ENCODE results near the gene BIRC6. TPM values are rescaled to one million over a fixed set of nuclear protein-coding genes. Genes with fewer than 3 reads are reported as not detected.
A peak's percentile ranks its signal among the peaks of the same experiment; 100 is the strongest.
"Not testable (repeated sequence)": the region's sequence is repeated elsewhere in the genome, so short reads cannot be mapped to it uniquely, and the experiment has no call there.

BIRC6 gene
- total RNA-seq, 2 donors from 2014 or later, result 95.9 to 108 TPM

DNA sequence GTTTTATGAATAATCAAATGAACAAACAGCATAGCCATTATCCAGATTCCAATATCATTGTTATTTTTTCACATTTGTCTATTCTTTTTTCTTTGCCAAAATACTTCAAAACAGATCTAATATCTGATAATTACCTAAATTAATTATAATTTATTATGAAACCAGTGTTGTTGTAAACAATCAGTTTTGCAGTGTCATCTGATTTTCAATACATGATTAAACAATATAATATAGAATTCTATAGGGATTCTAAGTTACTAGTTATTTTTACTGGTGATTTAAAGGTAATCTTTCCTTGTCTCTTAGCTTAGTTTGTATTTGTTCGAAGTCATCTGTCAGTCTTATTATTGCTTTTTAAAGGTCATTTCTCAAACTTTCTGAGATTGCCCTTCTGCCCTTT is 101.0 kb downstream of the BIRC6 start:
- no peak for ATAC-seq
- no peak overlapping the region for H3K27ac Mint-ChIP-seq
- no peaks in the 10 kb centered on the region for H3K9me3 Mint-ChIP-seq
- DNase-seq (ENCODE audit: low spot score in 2 of 2), result no peak
- H3K36me3 Mint-ChIP-seq, result peaks cover 5 to 8% of the 10 kb centered on the region in 2 donors

DNA sequence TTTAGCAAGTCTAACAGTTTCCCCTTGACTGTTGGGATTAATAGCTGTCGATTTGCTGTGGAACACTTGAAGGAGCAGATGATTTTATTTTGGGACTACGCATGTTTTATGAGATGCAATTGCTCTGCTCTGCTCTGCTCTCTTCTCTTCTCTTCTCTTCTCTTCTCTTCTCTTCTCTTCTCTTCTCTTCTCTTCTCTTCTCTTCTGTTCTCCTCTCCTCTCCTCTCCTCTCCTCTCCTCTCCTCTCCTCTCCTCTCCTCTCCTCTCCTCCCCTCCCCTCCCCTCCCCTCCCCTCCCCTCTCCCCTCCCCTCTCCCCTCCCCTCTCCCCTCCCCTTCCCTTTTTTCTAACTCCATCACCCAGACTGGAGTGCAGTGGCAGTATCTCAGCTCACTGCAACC is 104.0 kb downstream of the BIRC6 start:
- DNase-seq (ENCODE audit: low spot score in 2 of 2); ATAC-seq; H3K36me3 Mint-ChIP-seq; H3K9me3 Mint-ChIP-seq: not testable (repeated sequence)
- peak overlapping the region in 1 of 2 donors; percentile 15 for H3K27ac Mint-ChIP-seq

DNA sequence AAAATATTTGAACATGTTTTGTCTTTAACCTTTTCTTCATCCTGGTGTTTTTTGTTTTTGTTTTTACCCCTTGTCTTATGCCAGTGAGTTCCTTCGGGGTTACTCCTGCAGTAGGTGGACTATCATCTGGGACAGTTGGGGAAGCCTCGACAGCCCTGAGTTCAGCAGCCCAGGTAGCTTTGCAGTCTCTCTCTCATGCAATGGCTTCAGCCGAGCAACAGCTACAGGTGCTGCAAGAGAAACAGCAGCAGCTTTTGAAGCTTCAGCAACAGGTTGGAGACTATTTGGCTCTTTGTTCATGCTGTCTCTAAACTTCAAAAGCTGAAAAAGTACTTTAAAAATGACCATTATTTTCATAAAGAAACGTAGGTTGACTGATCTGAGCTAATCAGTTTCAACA is 106.3 kb downstream of the BIRC6 start:
- H3K27ac Mint-ChIP-seq, result no peak overlapping the region
- H3K36me3 Mint-ChIP-seq, result peaks cover 5 to 8% of the 10 kb centered on the region in 2 donors
- ATAC-seq (no peak), DNase-seq (ENCODE audit: low spot score in 2 of 2) (no peak)
- no peaks in the 10 kb centered on the region for H3K9me3 Mint-ChIP-seq

DNA sequence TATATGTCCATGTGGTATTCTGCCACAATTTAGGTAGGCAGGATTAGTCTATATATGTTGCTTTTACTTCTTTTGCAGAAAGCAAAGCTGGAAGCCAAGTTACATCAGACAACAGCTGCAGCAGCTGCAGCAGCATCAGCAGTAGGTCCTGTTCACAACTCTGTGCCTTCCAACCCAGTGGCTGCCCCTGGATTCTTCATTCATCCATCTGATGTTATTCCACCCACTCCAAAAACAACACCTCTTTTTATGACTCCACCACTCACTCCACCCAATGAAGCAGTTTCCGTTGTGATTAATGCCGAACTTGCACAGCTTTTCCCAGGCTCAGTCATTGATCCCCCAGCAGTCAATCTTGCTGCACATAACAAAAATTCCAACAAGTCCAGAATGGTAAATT is 107.6 kb downstream of the BIRC6 start:
- Mint-ChIP-seq H3K27ac (no peak overlapping the region), H3K36me3 (peaks cover 5 to 8% of the 10 kb centered on the region in 2 donors), H3K9me3 (no peaks in the 10 kb centered on the region)
- no peak for DNase-seq (ENCODE audit: low spot score in 2 of 2)
- no peak for ATAC-seq

DNA sequence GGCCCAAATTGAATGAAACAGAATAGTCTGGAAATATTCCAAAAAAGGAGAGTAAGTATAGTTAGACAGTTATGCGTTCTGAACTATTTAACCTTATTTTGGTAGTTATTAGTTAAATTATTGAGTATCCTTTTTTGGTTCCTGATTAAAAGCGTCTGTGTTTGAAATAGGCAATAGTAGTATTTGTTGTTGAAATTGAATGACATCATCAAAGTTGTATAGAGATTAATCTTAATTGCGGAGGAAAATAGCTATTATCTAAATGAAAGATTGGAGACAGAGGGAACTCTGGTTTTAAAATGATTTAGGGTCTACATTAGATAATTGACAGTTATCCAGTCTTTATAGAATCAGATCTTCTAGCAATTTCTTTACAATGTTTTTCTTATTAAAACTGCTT is 115.8 kb downstream of the BIRC6 start:
- ATAC-seq, result no peak
- Mint-ChIP-seq H3K9me3 (no peaks in the 10 kb centered on the region), H3K36me3 (peaks cover 0 to 4% of the 10 kb centered on the region in 2 donors), H3K27ac (peak overlapping the region in 1 of 2 donors; percentile 10)
- DNase-seq (ENCODE audit: low spot score in 2 of 2), result no peak

DNA sequence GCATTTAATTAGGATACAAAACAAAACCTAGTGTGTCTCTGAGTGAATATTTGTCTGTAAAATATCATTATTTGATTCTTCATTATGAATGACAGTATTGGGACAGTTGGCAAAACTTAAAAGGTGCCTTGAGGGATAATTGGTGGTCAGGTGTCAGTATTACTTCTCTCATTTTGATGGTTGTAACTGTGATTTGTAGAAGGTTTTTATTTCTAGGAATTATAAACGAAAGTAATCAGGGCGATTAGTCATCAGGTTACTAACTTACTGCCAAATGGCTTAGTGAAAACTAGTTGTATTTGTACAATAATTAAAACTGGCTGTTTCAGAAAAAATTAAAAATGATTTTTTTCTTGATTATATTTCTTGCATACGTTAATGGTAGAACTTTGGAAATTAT is 117.6 kb downstream of the BIRC6 start:
- Mint-ChIP-seq H3K9me3 (no peaks in the 10 kb centered on the region), H3K27ac (peak overlapping the region in 1 of 2 donors; percentile 4), H3K36me3 (peaks cover 0 to 4% of the 10 kb centered on the region in 2 donors)
- ATAC-seq, result peak in 1 of 2 donors; percentile 30
- DNase-seq (ENCODE audit: low spot score in 2 of 2), result no peak

DNA sequence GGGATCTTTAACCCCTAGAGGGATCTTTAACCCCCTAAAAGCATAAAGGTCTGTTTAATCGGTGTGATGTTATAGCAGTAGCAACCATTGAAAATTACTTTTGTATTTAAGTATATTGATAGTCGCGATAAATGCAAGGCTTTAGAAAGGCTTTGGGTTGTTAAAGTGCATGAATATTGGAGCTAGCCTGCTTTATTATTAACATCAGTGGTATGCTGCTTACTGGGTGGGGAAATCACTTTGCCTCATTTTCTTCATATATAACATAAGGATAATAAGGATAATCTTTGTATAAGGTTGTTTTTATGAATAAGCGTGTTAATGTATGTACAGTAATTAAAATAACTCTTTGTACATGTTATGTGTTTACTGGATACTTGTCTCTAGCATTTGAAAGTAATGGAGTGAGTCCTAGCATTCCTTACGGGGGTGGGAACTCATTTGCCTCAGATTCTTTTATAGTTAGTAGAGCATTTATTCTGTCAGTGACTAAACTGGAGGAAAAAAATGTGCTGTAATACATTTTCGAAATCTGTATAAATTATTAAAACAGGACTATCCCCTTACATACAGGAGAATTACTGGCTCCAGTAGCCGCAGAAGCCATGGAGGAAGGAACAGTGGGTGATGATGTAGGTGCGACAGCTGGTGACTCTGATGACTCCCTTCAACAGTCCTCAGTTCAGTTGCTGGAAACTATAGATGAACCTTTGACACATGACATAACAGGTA is 122.2 kb downstream of the BIRC6 start:
- Mint-ChIP-seq H3K9me3 (no peaks in the 10 kb centered on the region), H3K36me3 (no peaks in the 10 kb centered on the region), H3K27ac (no peak overlapping the region)
- ATAC-seq, result no peak
- DNase-seq (ENCODE audit: low spot score in 2 of 2), result no peak

DNA sequence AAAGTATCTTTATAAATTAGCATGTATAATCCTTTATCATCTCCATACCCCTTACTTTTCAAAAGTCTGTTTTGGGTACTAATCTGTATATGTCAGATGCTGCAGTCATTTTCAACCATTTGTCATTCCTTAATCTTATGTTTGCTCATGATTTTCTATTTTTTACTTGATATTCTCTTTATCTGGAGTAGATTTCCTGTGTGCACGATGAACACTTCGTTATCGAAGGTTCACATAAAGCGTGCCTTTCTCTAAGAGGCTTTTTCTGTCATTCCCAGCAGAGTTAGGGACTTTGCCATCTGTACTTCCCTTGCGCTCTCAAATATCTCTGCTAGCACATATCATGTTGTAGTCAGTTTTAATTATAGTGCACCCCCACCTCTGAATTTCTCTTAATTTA is 123.2 kb downstream of the BIRC6 start:
- no peak for ATAC-seq
- Mint-ChIP-seq H3K27ac (no peak overlapping the region), H3K36me3 (peaks cover 2 to 3% of the 10 kb centered on the region in 2 donors), H3K9me3 (no peaks in the 10 kb centered on the region)
- no peak for DNase-seq (ENCODE audit: low spot score in 2 of 2)

DNA sequence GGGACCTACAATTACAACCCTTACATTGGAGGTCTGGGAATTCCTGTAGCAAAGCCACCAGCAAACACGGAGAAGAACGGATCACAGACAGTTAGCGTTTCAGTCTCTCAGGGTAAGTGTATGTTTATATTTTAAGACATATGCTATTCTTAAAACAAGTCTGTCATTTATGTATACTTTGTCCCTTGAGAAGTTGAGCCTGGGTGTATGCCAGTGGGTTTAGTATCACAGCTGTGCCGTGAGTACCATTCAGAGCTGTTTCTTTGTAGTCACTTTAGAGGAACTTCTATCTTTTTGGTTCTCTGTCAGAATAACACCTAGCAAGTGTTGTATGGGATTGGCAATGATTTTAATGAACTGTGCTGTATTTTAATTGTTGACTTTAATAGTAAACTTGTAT is 125.6 kb downstream of the BIRC6 start:
- no peak overlapping the region for H3K27ac Mint-ChIP-seq
- DNase-seq (ENCODE audit: low spot score in 2 of 2), result no peak
- no peaks in the 10 kb centered on the region for H3K9me3 Mint-ChIP-seq
- H3K36me3 Mint-ChIP-seq, result peaks cover 12 to 15% of the 10 kb centered on the region in 2 donors
- ATAC-seq, result no peak

DNA sequence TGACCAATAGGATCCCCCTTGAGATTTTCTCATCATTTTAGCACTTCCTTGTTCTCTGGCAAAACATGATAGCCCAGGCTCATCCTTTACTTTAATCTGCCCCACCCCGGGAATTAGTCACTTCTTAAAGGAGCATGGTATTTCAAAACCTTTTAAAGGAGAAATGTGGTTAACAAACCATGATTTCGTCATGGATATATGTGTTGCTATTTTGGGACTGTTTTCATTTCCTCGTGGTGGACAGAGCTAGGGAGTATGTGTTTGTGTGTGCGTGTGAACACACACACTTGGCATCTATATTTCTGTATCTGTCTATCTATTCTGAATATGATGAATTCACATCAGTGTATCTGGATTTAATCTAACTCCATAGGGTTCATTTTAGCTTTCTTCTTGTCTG is 128.1 kb downstream of the BIRC6 start:
- ATAC-seq (peak in 1 of 2 donors; percentile 18), DNase-seq (ENCODE audit: low spot score in 2 of 2) (no peak)
- Mint-ChIP-seq H3K9me3 (no peaks in the 10 kb centered on the region), H3K36me3 (peaks cover 12 to 15% of the 10 kb centered on the region in 2 donors), H3K27ac (peak overlapping the region in 1 of 2 donors; percentile 44)

DNA sequence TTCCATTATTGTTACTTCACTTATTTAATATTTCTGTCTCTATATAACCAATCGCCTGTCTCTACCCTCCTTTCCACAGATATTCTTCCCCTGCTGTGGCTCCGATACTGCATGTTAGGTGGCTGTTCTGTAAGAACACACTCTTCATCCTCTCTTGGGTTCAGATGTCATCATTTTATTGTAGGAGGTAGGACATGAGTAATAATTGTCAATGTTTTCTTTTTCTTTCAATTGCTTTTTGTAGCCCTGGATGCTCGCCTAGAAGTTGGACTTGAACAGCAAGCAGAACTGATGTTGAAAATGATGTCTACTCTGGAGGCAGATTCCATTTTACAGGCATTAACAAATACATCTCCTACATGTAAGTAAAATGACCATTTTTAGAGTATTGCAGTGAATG is 128.6 kb downstream of the BIRC6 start:
- peaks cover 12 to 15% of the 10 kb centered on the region in 2 donors for H3K36me3 Mint-ChIP-seq
- no peak for ATAC-seq

DNA sequence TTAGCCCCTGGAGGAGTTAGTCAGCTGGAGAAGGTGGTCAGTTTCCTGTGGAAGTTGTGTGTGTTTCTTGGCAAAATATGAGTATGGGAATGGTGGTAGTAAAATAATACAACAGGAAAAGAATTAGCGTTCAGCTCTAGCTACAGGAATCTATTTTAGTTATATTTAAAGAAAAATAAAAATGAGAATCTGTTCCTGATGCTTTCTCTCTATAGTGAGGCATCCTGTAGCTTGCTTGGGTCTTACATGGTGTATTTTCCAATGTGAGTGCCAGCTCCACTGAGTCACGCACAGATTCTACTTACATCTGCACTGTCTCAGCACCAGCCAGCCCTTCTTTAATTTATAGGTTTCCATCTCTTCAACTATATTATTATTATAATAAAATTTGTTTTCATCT is 132.2 kb downstream of the BIRC6 start:
- no peak overlapping the region for H3K27ac Mint-ChIP-seq
- no peaks in the 10 kb centered on the region for H3K9me3 Mint-ChIP-seq
- no peak for DNase-seq (ENCODE audit: low spot score in 2 of 2)
- no peak for ATAC-seq
- H3K36me3 Mint-ChIP-seq, result peaks cover 12 to 15% of the 10 kb centered on the region in 2 donors

More for the DNA sequence above, 128.6 kb downstream of the BIRC6 start:
- Mint-ChIP-seq H3K9me3 (no peaks in the 10 kb centered on the region), H3K27ac (peak overlapping the region in 1 of 2 donors; percentile 44)
- DNase-seq (ENCODE audit: low spot score in 2 of 2), result no peak

DNA sequence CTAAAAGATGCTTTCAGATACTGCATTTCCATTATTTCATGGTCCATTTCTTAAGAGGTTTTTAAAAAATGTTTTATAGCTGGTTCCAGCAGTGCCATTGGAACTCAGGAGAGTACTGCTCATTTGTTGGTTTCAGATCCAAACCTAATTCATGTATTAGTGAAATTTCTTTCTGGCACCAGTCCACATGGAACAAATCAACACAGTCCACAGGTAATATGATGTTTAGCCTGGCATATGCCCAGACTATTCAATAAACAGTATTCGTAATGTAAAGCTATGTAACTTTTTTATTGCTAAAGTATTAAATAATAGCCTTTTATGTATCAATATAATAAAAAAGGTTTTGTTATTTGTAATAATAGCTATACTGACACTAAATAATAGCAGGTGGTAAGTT is 134.5 kb downstream of the BIRC6 start:
- Mint-ChIP-seq H3K27ac (no peak overlapping the region), H3K36me3 (no peaks in the 10 kb centered on the region), H3K9me3 (no peaks in the 10 kb centered on the region)
- DNase-seq (ENCODE audit: low spot score in 2 of 2) (no peak), ATAC-seq (no peak)

DNA sequence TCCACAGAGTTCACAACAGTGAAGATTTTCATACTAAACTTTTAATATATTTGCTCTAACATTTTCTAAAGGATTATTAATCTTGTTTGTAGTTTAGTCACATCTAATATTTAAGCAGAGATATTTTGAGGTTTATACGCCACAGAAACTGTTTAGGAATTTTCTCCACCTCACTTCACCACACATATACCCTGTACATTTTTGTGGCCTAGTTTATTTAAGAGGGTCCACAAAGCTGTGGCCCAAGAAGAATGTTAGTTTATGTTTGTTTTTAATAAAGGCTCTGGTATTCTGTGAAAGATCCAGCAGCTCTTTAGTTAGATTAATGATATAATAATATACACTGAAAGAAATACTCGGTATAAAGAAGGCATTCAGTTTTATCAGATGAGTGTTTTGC is 138.3 kb downstream of the BIRC6 start:
- no peak overlapping the region for H3K27ac Mint-ChIP-seq
- no peak for DNase-seq (ENCODE audit: low spot score in 2 of 2)
- ATAC-seq, result no peak
- no peaks in the 10 kb centered on the region for H3K9me3 Mint-ChIP-seq
- H3K36me3 Mint-ChIP-seq, result peaks cover 4 to 13% of the 10 kb centered on the region in 2 donors

DNA sequence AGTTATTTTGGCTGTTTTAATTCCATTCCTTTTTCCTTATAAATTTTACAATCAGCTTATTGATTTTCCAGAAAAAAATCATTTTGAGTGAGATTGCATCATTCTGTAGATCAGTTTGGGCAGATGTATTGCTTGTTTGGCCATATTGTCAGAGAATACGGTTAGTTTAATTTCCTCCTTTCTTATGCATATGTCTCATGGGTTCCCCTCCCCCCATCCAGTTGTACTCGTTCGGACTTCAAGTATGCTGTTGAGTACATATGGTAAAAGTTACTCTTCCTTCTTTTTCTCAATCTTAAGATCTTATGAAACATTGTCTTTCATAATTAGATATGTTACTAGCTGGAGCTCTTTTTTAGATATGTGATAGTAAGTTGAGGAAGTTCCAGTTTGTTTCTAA is 139.8 kb downstream of the BIRC6 start:
- ATAC-seq, result no peak

DNA sequence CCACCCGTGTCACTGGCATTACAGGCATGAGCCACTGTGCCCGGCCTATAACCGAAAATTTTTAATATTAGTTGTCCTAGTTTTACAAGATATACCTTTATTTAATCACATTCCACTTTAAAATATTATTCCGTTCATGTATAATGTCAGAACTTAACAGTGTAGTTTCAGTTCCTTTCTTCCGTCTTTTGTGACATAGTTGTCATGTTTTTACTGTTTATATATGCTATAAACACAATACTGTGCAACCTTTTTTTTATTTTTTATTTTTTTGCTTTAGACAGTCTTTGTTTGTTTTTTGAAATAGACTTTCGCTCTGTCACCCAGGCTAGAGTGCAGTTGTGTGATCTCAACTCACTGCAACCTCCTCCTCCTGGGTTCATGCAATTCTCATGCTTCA is 141.5 kb downstream of the BIRC6 start:
- H3K36me3 Mint-ChIP-seq, result peaks cover 4 to 13% of the 10 kb centered on the region in 2 donors
- H3K9me3 Mint-ChIP-seq, result no peaks in the 10 kb centered on the region
- no peak for ATAC-seq
- no peak overlapping the region for H3K27ac Mint-ChIP-seq
- DNase-seq (ENCODE audit: low spot score in 2 of 2), result no peak

More for the DNA sequence above, 139.8 kb downstream of the BIRC6 start:
- peak overlapping the region in 1 of 2 donors; percentile 6 for H3K27ac Mint-ChIP-seq
- H3K36me3 Mint-ChIP-seq, result peaks cover 4 to 13% of the 10 kb centered on the region in 2 donors
- H3K9me3 Mint-ChIP-seq, result no peaks in the 10 kb centered on the region
- no peak for DNase-seq (ENCODE audit: low spot score in 2 of 2)

DNA sequence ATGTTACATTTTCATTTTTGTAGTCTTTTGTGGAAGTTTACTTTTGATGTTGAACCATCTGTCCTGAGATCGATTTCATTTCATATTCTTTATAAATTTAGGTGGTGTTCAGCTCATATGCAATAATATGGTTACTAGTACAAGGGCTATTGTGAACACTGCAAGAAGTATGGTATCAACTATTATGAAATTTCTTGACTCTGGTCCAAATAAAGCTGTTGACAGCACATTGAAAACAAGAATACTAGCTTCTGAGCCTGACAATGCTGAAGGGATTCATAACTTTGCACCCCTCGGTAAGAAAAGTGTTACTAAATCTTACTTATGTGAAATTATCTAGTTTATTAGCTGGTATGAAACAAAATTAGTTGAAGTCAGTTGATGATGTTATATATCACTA is 146.1 kb downstream of the BIRC6 start:
- DNase-seq (ENCODE audit: low spot score in 2 of 2) (no peak), ATAC-seq (no peak)
- H3K27ac Mint-ChIP-seq, result no peak overlapping the region
- H3K9me3 Mint-ChIP-seq, result no peaks in the 10 kb centered on the region
- H3K36me3 Mint-ChIP-seq, result peaks cover 9 to 13% of the 10 kb centered on the region in 2 donors

DNA sequence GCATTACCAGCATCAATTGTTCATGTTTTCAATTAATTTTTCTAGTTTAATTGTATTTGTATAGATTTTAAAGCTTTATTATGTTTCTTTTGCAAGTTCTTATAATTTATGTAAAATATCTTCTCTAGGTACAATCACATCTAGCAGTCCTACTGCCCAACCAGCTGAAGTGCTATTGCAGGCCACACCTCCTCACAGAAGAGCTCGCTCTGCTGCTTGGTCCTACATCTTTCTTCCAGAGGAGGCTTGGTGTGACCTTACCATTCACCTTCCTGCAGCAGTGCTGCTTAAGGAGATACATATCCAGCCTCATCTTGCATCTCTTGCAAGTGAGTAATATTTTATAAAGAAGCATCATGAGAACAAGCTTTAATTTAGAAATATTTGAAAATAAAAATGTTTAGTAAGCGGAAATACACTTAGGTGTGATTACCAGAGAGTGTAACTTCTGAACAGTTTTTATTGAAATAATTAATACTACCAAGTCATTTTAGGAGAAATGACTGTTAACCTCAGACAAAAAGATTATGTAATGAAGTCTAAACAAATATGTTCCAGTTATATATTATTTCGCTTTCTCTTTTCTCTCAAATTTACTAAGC is 148.2 kb downstream of the BIRC6 start:
- Mint-ChIP-seq H3K27ac (no peak overlapping the region), H3K36me3 (peaks cover 10 to 12% of the 10 kb centered on the region in 2 donors), H3K9me3 (no peaks in the 10 kb centered on the region)
- ATAC-seq (no peak), DNase-seq (ENCODE audit: low spot score in 2 of 2) (no peak)
